ENCODE data around the gene DNAI2. TPM values are rescaled to one million over a fixed set of nuclear protein-coding genes. Genes with fewer than 3 reads are reported as not detected.

The DNAI2 gene
- total RNA-seq, 1 donor from 2014 or later: not detected

GRCh38 chr17:74360899-74361229 is 86.8 kb downstream of the DNAI2 start:
- DNase-seq (ENCODE audit: low read depth, low spot score): no peak

GRCh38 chr17:74361230-74362068 is 87.4 kb downstream of the DNAI2 start, which contains the start of gene BTBD17:
TSS of gene BTBD17 (minus strand) at chr17:74361868. CDS start at chr17:74361819, 49 bp downstream.
- no peak for DNase-seq (ENCODE audit: low read depth, low spot score)

- DNase-seq (ENCODE audit: low read depth, low spot score): no peak
These were observed 88.0 kb downstream of the DNAI2 start for GRCh38 chr17:74362069-74362405.

GRCh38 chr17:74362810-74363498 is 88.9 kb downstream of the DNAI2 start:
- no peak for DNase-seq (ENCODE audit: low read depth, low spot score)

Other genes starting within 250 kb of the DNAI2 start
- 1,972 and 3,919 TPM in 2 replicates for gene RPL38, start 70.6 kb upstream of the DNAI2 start, total RNA-seq
- gene TTYH2, start 60.7 kb upstream of the DNAI2 start, total RNA-seq: 0.79 and 1.1 TPM in 2 replicates
- 1.4 and 2.0 TPM in 2 replicates for gene KIF19, start 52.0 kb downstream of the DNAI2 start, total RNA-seq
- not detected in 2 replicates for gene BTBD17, start 87.6 kb downstream of the DNAI2 start, total RNA-seq
- gene GPR142, start 93.3 kb downstream of the DNAI2 start, total RNA-seq: not detected in 2 replicates
- gene GPRC5C, start 157.9 kb downstream of the DNAI2 start, total RNA-seq: not detected in 2 replicates
- not detected in 2 replicates for gene CD300A, start 192.4 kb downstream of the DNAI2 start, total RNA-seq

Data from pulmonary artery endothelial cell (primary cell).